Right cardiac atrium (tissue), 5 donors: ENCODE measurements around the gene GATAD2A. TPM values are rescaled to one million over a fixed set of nuclear protein-coding genes. Genes with fewer than 3 reads are reported as not detected.

Experiments used
- ATAC-seq, 2 donors: fragments of 200-7000 bp; cut with Tn5 transposase; one replicate each; pipeline versions ENCODE4 v1.8.0 to v1.9.1; 2020; ENCODE audit warnings: moderate library complexity in 2 of 2, mild to moderate bottlenecking in 1 of 2
- DNase-seq, 3 donors: peaks; one replicate each; pipeline ENCODE4 v3.0.0-alpha.2; 2020
- H3K27ac ChIP-seq: one replicate; pipeline ENCODE4 v1.5.1; 2013; ENCODE audit warnings: mild to moderate bottlenecking, low read length, control low read depth, moderate library complexity
- H3K27me3 ChIP-seq: one replicate; pipeline ENCODE4 v1.6.1; 2013; ENCODE audit not compliant: control insufficient read depth, insufficient read depth
- H3K4me1 ChIP-seq: one replicate; pipeline ENCODE4 v1.6.1; 2013; ENCODE audit warnings: low read length; ENCODE audit not compliant: control insufficient read depth, insufficient read depth
- H3K4me3 ChIP-seq: one replicate; pipeline ENCODE4 v1.5.1; 2013; ENCODE audit warnings: low read length, control low read depth
- H3K9me3 ChIP-seq: one replicate; pipeline ENCODE4 v1.6.1; 2013; ENCODE audit warnings: low read length; ENCODE audit not compliant: control insufficient read depth
- WGBS: extraction: QIAGEN DNeasy Blood & Tissue Kit; methylation state at CpG from one replicate; pipeline ENCODE4 v1.1.7; 2013; 5-methylcytosine and 5-hydroxymethylcytosine counted together
- intact Hi-C, 4 donors: fragments of 100-400 bp; cut with DNase I; formaldehyde crosslinking; loops; one replicate each; pipeline versions ENCODE4 v1.11.0 to v1.14.0; 2022 to 2023
- polyA plus RNA-seq: library from polyadenylated mRNA; stranded (reverse); fragments of 200-250 nt; gene quantifications from one replicate; pipeline ENCODE4 v1.2.3, GENCODE V29; 2013
- total RNA-seq, 4 donors: library from RNA; stranded (reverse); fragmentation: NEBNext Ultra II Directional; extraction: Animal tissue kit (Norgen Biotek cat#: 25700); gene quantifications; one replicate each; pipeline ENCODE4 v1.2.1, GENCODE V29; 2021
- donor health status: healthy with polysubstance abuse.
- donor health status: DM: no; HTN: yes; CAD: no.
- donor health status: DM: no; HTN: no; CAD: no.
- donor health status: DM: no; HTN: yes; CAD: no; lungs with severe emphysema.
- donor health status: DM: yes; HTN: yes; CAD: no.

Gene GATAD2A
- total and polyA plus RNA-seq, 5 donors, result 12.2 to 53.9 (median 34.2) TPM

DNA sequence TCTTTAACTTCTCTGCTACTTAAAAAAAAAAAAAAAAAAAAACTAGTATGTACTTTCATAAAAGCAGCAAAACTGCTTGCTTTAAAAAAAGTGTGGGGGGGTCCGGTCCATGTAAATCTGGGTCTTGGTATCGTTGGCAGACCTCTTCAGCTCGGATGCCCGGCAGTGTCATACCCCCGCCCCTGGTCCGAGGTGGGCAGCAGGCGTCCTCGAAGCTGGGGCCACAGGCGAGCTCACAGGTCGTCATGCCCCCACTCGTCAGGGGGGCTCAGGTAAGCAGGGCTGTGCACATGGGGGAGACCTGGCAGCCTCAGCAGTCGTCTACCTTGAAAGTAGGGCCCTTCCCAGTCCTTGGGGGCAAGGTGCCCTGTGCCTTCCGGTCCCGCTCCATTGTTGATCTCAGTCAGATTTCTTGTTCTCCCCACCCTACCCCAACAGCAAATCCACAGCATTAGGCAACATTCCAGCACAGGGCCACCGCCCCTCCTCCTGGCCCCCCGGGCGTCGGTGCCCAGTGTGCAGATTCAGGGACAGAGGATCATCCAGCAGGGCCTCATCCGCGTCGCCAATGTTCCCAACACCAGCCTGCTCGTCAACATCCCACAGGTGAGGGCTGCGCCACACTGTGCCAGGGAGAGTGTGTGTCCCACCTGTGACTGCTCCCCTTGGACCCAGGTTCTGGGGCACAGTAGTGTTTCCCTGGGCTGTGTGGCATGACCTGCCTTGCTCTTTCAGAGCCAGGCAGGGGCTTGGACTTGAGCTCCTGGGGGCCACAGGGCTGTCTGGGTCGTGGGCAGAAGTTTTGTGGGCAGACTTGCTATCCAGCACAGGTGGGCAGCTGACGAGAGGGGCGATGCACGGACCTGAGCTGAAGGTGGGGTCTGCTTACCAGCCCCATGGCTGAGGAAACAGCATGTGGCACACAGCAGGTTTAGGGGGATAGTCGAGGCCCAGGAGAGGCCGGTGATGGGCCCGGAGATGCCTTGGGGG lies 90.4 kb downstream of the GATAD2A start:
- Histone ChIP-seq H3K4me3 (no peak overlapping the region), H3K9me3 (no peaks in the 10 kb centered on the region), H3K4me1 (no peaks in the 10 kb centered on the region), H3K27ac (no peak overlapping the region), H3K27me3 (no peaks in the 10 kb centered on the region)
- intact Hi-C loops, result no loop called here
- peak in 2 of 3 donors; percentile 44 to 63 for DNase-seq
- 94% methylated on average over 30 of the region's 30 CpGs for WGBS
- ATAC-seq, result no peak

GRCh38 chr19:19498255-19498991 lies 92.9 kb downstream of the GATAD2A start:
- 93% methylated on average over 33 of the region's 33 CpGs for WGBS
- H3K27me3 ChIP-seq, result no peaks in the 10 kb centered on the region
- H3K4me1 ChIP-seq, result no peaks in the 10 kb centered on the region
- no peak overlapping the region for H3K4me3 ChIP-seq
- intact Hi-C loops, result no loop called here
- H3K9me3 ChIP-seq, result no peaks in the 10 kb centered on the region
- ATAC-seq, result no peak
- no peak overlapping the region for H3K27ac ChIP-seq
- DNase-seq, result peak in 1 of 3 donors; percentile 49

DNA sequence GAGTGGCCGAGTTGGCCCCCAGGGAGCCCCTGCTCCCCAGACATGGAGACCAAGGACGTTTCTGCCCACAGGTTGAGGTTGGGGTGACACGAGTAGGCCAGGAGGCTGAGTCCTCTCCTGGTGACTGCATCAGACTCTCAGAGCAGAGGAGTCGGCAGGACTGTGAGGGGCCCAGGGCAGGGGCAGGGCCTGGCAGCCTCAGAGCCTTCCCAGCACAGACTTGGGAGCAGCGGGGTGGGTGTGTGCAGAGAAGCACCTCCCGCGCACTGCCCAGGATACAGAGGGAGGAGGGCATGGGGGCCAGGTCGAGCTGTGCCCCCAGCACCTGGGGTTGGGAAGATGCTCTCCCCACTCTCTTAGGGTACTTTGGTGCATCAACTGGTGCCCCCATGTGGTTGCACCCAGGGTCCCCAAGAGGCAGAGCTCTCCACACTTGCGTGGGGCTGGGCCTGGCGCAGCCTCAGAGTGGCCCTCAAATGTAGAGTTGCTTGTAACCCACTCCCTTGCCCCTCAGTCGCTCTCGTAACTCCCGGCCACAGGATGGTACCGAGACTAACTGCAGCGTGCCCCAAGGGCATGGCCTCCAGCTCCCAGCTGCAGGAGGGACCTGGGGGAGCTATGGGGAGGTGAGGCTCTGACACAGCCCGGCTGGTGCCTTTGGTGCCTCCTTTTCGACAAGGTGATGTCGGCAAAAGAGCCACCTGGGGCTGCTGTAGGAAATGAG lies 94.0 kb downstream of the GATAD2A start:
- DNase-seq (peak in 2 of 3 donors; percentile 37 to 58), ATAC-seq (no peak)
- 87% methylated on average over 18 of the region's 18 CpGs for WGBS
- intact Hi-C loops, result no loop called here
- Histone ChIP-seq H3K4me1 (no peaks in the 10 kb centered on the region), H3K27ac (no peak overlapping the region), H3K9me3 (no peaks in the 10 kb centered on the region), H3K27me3 (no peaks in the 10 kb centered on the region), H3K4me3 (no peak overlapping the region)

GRCh38 chr19:19500975-19501644 lies 95.6 kb downstream of the GATAD2A start:
- Histone ChIP-seq H3K4me1 (no peaks in the 10 kb centered on the region), H3K4me3 (no peak overlapping the region), H3K9me3 (no peaks in the 10 kb centered on the region), H3K27ac (no peak overlapping the region), H3K27me3 (no peaks in the 10 kb centered on the region)
- ATAC-seq (no peak), DNase-seq (peak in 1 of 3 donors; percentile 54)
- WGBS, result 89% methylated on average over 34 of the region's 34 CpGs
- intact Hi-C loops, result no loop called here

DNA sequence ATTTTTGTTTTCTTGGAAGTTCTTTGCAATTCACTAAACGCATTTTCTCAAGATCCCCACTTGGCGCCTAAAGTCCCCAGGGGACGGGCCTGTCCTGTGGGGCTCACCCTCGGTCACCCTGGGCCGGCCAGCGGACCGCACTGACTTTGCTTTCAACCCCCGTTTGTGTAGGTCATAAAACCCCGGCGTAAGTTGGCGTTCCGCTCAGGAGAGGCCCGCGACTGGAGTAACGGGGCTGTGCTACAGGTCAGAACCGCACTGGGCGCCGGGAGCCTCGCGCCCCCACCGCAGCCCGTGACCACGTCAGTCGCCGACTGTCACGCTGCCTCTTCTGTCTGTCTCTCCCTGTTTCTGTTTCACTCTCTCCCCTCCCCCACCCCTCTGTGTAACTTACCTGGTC lies 96.3 kb downstream of the GATAD2A start:
- H3K9me3 ChIP-seq, result no peaks in the 10 kb centered on the region
- peak in 1 of 3 donors; percentile 30 for DNase-seq
- no peak overlapping the region for H3K27ac ChIP-seq
- H3K4me1 ChIP-seq, result no peaks in the 10 kb centered on the region
- WGBS, result 92% methylated on average over 26 of the region's 26 CpGs
- intact Hi-C loops, result no loop called here
- ATAC-seq, result no peak
- no peaks in the 10 kb centered on the region for H3K27me3 ChIP-seq
- H3K4me3 ChIP-seq, result no peak overlapping the region

GRCh38 chr19:19502281-19502680 lies 96.8 kb downstream of the GATAD2A start:
- intact Hi-C loops, result no loop called here
- no peak for ATAC-seq
- 95% methylated on average over 19 of the region's 19 CpGs for WGBS
- peak in 2 of 3 donors; percentile 26 to 55 for DNase-seq
- Histone ChIP-seq H3K4me3 (no peak overlapping the region), H3K4me1 (no peaks in the 10 kb centered on the region), H3K27ac (no peak overlapping the region), H3K9me3 (no peaks in the 10 kb centered on the region), H3K27me3 (no peaks in the 10 kb centered on the region)

DNA sequence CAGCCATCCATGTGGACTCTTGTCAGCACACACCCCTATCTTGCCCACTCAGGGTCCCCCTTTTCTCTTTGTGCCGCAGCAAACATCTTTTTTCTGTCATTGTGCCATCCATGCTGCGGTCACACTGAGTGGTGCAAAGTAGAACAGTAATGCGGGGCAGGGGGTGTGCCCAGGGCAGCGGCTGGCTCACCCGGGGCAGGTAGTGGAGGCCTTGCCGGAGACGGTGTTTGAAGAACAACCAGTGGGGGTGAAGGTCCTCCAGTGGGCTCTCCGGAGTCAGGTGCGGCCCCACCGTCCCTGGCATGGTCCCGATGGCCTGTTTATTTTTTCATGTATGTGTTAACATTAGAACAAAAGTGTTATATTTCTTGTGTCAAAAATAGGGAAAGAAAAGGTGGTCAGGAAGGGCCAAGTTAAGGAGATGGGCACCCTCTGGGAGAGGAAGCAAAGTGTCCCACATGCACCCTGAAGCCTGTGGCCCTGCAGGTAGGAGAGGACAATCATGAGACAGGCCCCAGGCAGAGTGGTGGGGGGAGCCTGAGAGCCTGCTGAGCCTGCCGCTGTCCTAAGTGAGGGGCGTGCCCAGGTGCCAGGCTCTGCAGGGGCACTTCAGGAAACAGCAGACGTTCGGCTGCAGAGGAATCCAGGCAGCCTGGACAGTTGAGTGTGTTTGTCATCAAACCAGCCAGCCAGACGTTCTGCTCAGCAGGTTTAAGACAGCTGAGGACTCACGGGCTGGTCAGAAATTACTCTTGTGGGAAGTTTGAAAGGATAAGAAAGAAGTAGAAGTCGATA lies 97.5 kb downstream of the GATAD2A start:
- 89% methylated on average over 18 of the region's 18 CpGs for WGBS
- H3K4me1 ChIP-seq, result no peaks in the 10 kb centered on the region
- no peak overlapping the region for H3K4me3 ChIP-seq
- ATAC-seq, result no peak
- peak in 1 of 3 donors; percentile 25 for DNase-seq
- no peaks in the 10 kb centered on the region for H3K9me3 ChIP-seq
- H3K27me3 ChIP-seq, result no peaks in the 10 kb centered on the region
- intact Hi-C loops, result no loop called here
- no peak overlapping the region for H3K27ac ChIP-seq

GRCh38 chr19:19504754-19505668 lies 99.5 kb downstream of the GATAD2A start:
- H3K27me3 ChIP-seq, result no peaks in the 10 kb centered on the region
- 92% methylated on average over 23 of the region's 23 CpGs for WGBS
- ATAC-seq (no peak), DNase-seq (peak in 1 of 3 donors; percentile 27)
- intact Hi-C loops, result no loop called here
- H3K4me3 ChIP-seq, result no peak overlapping the region
- H3K9me3 ChIP-seq, result no peaks in the 10 kb centered on the region
- H3K27ac ChIP-seq, result no peak overlapping the region
- H3K4me1 ChIP-seq, result no peaks in the 10 kb centered on the region

DNA sequence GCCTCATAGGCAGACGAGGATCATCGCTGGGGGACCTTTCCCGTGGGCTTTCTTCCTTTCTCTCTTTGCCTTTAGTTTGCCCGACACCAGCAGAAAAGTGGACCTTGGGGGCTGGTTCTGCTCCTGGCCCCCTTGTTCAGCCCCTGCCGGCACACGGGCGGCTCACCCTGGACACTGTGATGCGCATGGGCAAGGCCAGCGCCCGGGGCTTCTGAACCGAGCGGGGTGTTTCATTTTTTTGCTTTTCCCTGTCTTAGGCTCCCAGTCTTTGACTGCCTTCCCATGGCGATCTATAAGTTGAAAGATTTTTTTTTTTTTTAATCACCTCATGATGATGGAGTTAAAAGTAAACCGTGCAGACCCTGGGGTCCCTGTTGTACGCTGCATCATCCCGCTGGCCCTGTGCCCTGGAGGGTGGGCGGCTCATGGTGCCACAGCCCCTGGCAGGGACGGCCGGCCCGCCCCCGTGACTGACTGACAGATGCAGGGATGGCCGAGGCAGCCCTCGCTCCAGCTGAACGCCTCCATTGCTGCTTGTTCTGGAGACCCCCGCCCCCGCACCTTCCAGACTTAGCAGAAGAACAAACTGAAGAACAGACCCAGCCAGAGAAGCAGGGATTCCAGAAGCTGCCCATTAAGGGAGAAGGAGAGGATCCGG lies 100.3 kb downstream of the GATAD2A start:
- WGBS, result 88% methylated on average over 27 of the region's 27 CpGs
- Histone ChIP-seq H3K27ac (no peak overlapping the region), H3K9me3 (no peaks in the 10 kb centered on the region), H3K4me3 (no peak overlapping the region), H3K27me3 (no peaks in the 10 kb centered on the region), H3K4me1 (no peaks in the 10 kb centered on the region)
- intact Hi-C loops, result no loop called here
- DNase-seq (peak in 2 of 3 donors; percentile 61 to 62), ATAC-seq (no peak)
